ENCODE data around the gene MAMDC2. TPM values are rescaled to one million over a fixed set of nuclear protein-coding genes. Genes with fewer than 3 reads are reported as not detected.

The MAMDC2 gene, protein sequence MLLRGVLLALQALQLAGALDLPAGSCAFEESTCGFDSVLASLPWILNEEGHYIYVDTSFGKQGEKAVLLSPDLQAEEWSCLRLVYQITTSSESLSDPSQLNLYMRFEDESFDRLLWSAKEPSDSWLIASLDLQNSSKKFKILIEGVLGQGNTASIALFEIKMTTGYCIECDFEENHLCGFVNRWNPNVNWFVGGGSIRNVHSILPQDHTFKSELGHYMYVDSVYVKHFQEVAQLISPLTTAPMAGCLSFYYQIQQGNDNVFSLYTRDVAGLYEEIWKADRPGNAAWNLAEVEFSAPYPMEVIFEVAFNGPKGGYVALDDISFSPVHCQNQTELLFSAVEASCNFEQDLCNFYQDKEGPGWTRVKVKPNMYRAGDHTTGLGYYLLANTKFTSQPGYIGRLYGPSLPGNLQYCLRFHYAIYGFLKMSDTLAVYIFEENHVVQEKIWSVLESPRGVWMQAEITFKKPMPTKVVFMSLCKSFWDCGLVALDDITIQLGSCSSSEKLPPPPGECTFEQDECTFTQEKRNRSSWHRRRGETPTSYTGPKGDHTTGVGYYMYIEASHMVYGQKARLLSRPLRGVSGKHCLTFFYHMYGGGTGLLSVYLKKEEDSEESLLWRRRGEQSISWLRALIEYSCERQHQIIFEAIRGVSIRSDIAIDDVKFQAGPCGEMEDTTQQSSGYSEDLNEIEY
- under 1 TPM; 0.33 to 0.34 TPM for total RNA-seq

DNA sequence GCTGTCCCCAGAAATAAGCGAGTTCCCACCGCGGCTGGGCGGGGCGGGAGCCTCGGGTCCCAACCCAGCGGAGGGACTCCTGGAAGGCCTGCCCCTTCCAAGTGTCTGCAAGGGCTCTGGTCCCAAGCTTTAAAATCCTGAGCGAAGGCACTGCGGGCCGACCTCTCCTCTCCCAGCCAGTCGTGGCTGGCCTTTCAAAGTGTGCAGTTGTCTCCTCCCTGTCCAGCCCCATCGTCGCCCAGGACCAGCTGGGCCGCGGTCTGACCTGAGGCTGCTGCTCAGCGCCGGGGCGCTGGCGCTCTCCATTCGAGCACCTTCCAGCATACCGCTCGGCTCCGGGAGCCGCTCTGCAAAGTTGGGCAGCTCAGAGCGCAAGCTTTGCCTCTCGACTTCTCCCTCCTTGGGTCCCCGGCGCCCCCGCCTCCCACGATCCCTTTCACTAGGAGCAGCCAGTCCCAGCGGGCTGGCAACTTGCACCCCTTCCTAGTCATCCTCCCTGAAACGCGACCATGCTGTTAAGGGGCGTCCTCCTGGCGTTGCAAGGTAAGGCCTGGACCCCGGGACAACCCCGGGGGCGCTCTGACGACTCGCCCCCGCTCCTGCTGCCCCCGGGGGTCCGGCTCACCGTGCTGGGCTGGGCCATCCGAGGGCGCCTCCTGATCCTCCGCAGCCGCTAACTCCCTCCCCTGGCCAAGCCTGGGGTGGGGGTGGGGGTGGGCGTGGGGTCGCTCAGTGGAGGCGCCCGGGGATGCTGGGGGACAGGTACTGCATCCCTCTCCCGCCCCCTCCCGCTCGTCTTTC lies at the start of gene MAMDC2:
TSS of gene MAMDC2 (plus strand) at position 160 of the 801 bp plus-strand sequence. CDS start at position 510, 350 bp downstream.

DNA sequence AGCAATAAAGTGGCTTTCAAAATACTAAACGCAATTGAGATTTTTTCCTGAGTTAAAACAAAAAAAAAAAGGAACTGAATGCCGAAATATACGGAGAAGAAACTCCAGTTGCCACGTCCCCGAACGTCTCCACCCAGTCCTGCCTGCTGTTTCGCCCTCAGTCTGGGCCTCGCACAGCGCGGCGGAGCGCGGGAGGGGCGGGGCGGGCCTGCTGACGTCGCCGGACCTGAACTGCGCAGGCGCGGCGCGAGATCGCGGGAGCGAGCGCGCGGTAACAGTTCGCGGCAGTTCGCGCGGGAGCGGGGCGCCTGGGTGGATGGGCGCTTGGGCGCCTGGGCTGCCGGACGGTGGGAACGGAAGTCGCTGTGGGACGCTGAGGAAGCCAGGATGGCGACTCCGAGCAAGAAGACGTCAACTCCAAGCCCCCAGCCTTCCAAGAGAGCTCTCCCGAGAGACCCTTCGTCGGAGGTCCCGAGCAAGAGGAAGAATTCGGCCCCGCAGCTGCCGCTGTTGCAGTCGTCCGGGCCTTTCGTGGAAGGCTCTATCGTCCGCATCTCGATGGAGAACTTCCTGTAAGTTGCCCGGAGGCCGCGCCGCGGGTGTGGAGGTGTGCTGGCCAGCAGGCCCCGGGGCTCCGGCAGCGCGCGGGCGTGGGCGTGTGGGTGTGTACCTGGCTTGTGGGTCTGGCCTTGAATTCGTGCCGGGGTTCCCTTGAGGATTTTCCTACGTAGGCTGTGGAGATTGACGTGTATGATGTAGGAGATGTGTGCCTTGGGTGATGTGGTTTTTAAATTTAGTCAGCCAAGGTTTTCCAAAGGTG lies 215.3 kb downstream of the MAMDC2 start, which contains the start of gene SMC5:
TSS of gene SMC5 (plus strand) at position 287 of the 820 bp plus-strand sequence. CDS start at position 388, 101 bp downstream.

Small RNAs within 50 kb of the gene (small RNA-seq; reads per million reads assigned to genes)
- 11.8 to 13.7 reads per million in 2 donors for gene RNU2-5P

Other genes with a start within 250 kb of the MAMDC2 start
- gene CFAP95, start 223.0 kb upstream of the MAMDC2 start, total RNA-seq: not detected
- gene SMC5, start 215.1 kb downstream of the MAMDC2 start, total RNA-seq: 100 to 1,000 TPM in 1 of 2 donors, 10 to 100 TPM in 1; 11.7 to 110 TPM

All from melanocyte of skin (primary cell).